ENCODE measurements around the gene ZNF90.
A peak's percentile ranks its signal among the peaks of the same experiment; 100 is the strongest.

ZNF90 gene

DNA sequence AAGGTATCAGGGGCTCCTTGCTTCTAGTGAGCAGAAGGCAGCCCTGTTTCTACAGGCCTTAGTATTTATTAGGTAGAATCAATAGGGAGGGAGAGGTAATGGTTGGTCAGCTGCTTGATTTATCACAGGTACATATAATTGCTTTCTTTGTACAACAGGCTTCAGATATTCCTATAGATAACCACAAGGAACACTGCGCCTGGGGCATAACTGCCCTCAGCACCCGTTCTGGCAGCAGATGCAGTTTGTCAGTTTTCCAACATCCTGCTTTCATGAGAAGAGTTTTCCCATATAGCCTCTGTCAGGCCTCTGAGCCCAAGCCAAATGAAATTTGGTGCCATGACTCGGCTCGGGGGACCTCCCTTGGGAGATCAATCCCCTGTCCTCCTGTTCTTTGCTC, 76.8 kb downstream of the ZNF90 start:
- Histone ChIP-seq H3K4me3 (ENCODE audit: insufficient read depth, low read depth, low read length) (no peak overlapping the region), H3K4me1 (ENCODE audit: control insufficient read depth, insufficient read depth, low read length) (peaks cover 8% of the 10 kb centered on the region), H3K27ac (ENCODE audit: insufficient read depth, low read depth, low read length, poor library complexity, severe bottlenecking) (no peak overlapping the region), H3K9me3 (ENCODE audit: control insufficient read depth, low read length) (no peaks in the 10 kb centered on the region), H3K27me3 (ENCODE audit: control insufficient read depth, insufficient read depth, low read length, poor library complexity, severe bottlenecking) (no peaks in the 10 kb centered on the region), H3K36me3 (ENCODE audit: control insufficient read depth, insufficient read depth, low read length) (no peaks in the 10 kb centered on the region)
- WGBS, 2 experiments = 94% methylated on average over 4 of the region's 4 CpGs

DNA sequence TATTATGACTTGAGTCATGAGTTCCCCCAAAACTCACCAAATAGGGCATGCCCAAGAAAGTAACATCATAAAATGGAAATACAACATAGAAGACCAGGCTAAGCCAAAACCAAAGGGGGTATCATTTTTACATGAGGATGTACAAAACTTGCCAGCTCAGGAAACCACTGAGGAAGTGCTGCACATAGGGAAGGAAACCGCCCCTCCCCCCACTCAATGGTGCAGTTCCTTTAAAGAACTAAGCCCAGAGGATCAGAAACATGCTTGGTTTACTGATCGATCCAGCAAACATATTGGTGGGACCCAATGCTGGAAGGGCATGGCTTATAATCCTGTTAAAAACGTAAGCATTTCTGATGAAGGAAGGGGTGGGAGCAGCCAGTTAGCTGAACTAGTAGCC, 85.0 kb downstream of the ZNF90 start:
- WGBS, 2 experiments = 91% methylated on average over 3 of the region's 3 CpGs
- no peak overlapping the region for H3K4me3 ChIP-seq (ENCODE audit: insufficient read depth, low read depth, low read length)
- H3K4me1 ChIP-seq (ENCODE audit: control insufficient read depth, insufficient read depth, low read length) = no peaks in the 10 kb centered on the region
- no peaks in the 10 kb centered on the region for H3K27me3 ChIP-seq (ENCODE audit: control insufficient read depth, insufficient read depth, low read length, poor library complexity, severe bottlenecking)
- H3K36me3 ChIP-seq (ENCODE audit: control insufficient read depth, insufficient read depth, low read length) = no peaks in the 10 kb centered on the region
- no peaks in the 10 kb centered on the region for H3K9me3 ChIP-seq (ENCODE audit: control insufficient read depth, low read length)
- no peak overlapping the region for H3K27ac ChIP-seq (ENCODE audit: insufficient read depth, low read depth, low read length, poor library complexity, severe bottlenecking)

DNA sequence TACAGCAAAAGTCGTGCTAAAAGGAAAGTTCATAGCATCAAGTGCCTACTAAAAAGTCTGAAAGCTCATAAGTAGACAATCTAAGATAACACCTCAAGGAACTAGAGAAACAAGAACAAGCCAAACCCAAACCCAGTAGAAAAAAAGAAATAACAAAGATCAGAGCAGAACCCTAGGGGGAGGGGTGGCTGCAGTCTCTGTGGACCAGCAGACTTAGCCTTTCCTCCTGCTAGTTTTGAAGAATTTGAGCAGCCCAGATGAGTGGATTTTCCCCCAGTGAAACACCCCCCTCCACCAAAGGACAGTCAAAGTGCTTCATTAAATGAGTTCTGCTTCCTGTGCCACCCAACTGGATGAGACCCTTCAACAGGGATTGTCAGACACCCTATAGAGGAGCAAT, 86.7 kb downstream of the ZNF90 start:
- Histone ChIP-seq H3K27ac (ENCODE audit: insufficient read depth, low read depth, low read length, poor library complexity, severe bottlenecking) (no peak overlapping the region), H3K27me3 (ENCODE audit: control insufficient read depth, insufficient read depth, low read length, poor library complexity, severe bottlenecking) (no peaks in the 10 kb centered on the region), H3K4me1 (ENCODE audit: control insufficient read depth, insufficient read depth, low read length) (no peaks in the 10 kb centered on the region), H3K36me3 (ENCODE audit: control insufficient read depth, insufficient read depth, low read length) (peaks cover 5% of the 10 kb centered on the region), H3K9me3 (ENCODE audit: control insufficient read depth, low read length) (no peaks in the 10 kb centered on the region), H3K4me3 (ENCODE audit: insufficient read depth, low read depth, low read length) (no peak overlapping the region)
- WGBS, 2 experiments = 85 to 100% methylated on average over 1 of the region's 1 CpG

DNA sequence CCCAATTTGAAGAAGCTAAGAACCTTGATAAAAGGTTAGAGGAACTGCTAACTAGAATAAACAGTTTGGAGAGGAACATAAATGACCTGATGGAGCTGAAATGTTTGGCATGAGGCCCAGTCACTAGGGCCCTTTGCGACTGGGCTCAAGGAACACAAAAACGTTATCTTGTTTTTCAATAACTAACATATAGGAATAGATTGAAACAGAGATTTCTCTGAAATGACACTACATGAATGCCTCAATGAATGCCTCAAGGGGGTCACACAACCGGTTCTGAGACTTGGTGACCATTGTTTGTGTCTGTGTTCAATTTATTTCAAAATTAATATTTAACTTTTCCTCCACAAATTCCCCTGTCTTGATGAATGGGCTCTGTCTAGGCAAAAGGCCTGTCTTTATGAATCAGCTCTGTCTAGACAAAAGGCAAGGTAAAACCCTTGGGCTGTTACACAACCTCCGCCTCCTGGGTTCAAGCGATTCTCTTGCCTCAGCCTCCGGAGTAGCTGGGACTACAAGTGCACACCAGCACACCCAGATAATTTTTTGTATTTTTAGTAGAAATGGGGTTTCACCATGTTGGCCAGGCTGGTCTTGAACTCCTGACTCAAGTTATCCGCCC, 88.3 kb downstream of the ZNF90 start:
- H3K4me1 ChIP-seq (ENCODE audit: control insufficient read depth, insufficient read depth, low read length) = no peaks in the 10 kb centered on the region
- 88 to 99% methylated on average over 7 of the region's 7 CpGs for WGBS, 2 experiments

DNA sequence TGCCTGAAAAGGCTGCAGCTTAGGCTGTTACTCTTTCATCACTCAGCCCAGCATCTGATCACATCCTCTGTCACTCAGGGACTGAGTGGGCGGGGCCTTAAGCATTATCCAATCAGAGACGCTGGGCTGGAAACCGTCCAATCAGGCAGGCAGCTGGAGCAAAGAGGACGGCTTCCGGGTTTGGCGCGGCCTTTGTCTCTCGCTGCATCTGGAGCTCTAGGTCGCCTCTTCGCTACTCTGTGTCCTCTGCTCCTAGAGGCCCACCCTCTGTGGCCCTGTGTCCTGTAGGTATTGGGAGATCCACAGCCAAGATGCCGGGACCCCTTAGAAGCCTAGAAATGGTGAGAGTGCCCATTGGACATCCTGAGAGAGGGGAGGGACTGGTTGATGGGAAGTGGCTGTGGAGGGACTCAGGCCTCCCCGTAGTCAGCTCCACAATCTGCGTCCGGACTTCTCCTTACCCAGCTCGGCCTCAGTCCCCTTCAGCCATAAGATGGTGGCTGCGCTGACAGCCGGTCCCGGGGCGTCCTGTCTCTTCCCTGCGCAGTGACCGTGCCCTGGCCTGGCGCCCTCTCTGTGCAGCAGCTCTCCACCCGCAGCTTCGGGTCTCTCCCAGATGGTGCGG, 89.3 kb downstream of the ZNF90 start, which contains the start of gene ZNF486:
TSS of gene ZNF486 (plus strand) at position 195 of the 625 bp plus-strand sequence. CDS start at position 312, 117 bp downstream.
- peaks cover 23% of the 10 kb centered on the region for H3K36me3 ChIP-seq (ENCODE audit: control insufficient read depth, insufficient read depth, low read length)
- H3K9me3 ChIP-seq (ENCODE audit: control insufficient read depth, low read length) = no peaks in the 10 kb centered on the region
- peak within 1 kb of the TSS; percentile 61 for H3K4me3 ChIP-seq (ENCODE audit: insufficient read depth, low read depth, low read length)
- WGBS, 2 experiments = 7 to 9% methylated on average over 25 of the region's 25 CpGs
- H3K4me1 ChIP-seq (ENCODE audit: control insufficient read depth, insufficient read depth, low read length) = no peaks in the 10 kb centered on the region
- peak within 1 kb of the TSS; percentile 94 for H3K27ac ChIP-seq (ENCODE audit: insufficient read depth, low read depth, low read length, poor library complexity, severe bottlenecking)
- H3K27me3 ChIP-seq (ENCODE audit: control insufficient read depth, insufficient read depth, low read length, poor library complexity, severe bottlenecking) = no peaks in the 10 kb centered on the region

More for the DNA sequence above, 88.3 kb downstream of the ZNF90 start:
- H3K27me3 ChIP-seq (ENCODE audit: control insufficient read depth, insufficient read depth, low read length, poor library complexity, severe bottlenecking) = no peaks in the 10 kb centered on the region
- H3K36me3 ChIP-seq (ENCODE audit: control insufficient read depth, insufficient read depth, low read length) = peaks cover 14% of the 10 kb centered on the region
- H3K4me3 ChIP-seq (ENCODE audit: insufficient read depth, low read depth, low read length) = no peak overlapping the region
- no peak overlapping the region for H3K27ac ChIP-seq (ENCODE audit: insufficient read depth, low read depth, low read length, poor library complexity, severe bottlenecking)
- no peaks in the 10 kb centered on the region for H3K9me3 ChIP-seq (ENCODE audit: control insufficient read depth, low read length)

DNA sequence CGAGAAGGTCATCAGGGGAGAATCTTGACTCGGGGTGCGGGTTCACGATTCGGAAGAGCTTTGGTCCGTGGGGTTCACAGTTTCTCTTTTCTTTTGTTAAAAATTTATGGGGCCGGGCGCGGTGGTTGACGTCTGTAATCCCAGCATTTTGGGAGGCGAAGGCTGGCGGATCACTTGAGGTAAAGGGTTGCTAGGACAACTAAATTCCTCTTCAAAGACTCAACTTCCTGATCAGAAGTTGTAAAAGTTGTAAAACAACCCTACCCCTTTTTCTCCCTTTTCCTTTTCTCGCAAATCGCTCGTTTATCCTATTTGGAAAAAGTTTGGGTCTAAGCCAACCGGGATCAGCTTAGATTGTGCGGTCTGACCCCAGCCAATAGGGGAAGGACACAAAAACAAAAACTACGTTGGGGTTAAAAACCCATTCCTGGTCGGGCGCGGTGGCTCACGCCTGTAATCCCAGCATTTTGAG, 89.9 kb downstream of the ZNF90 start:
- Histone ChIP-seq H3K9me3 (ENCODE audit: control insufficient read depth, low read length) (no peaks in the 10 kb centered on the region), H3K4me3 (ENCODE audit: insufficient read depth, low read depth, low read length) (peak overlapping the region; percentile 61), H3K4me1 (ENCODE audit: control insufficient read depth, insufficient read depth, low read length) (no peaks in the 10 kb centered on the region), H3K27me3 (ENCODE audit: control insufficient read depth, insufficient read depth, low read length, poor library complexity, severe bottlenecking) (no peaks in the 10 kb centered on the region), H3K27ac (ENCODE audit: insufficient read depth, low read depth, low read length, poor library complexity, severe bottlenecking) (peak overlapping the region; percentile 94), H3K36me3 (ENCODE audit: control insufficient read depth, insufficient read depth, low read length) (peaks cover 29% of the 10 kb centered on the region)
- 13 to 20% methylated on average over 22 of the region's 22 CpGs for WGBS, 2 experiments

All from ectodermal cell (in vitro differentiated cells).